ENCODE data around the gene ANKDD1B. TPM values are rescaled to one million over a fixed set of nuclear protein-coding genes. Genes with fewer than 3 reads are reported as not detected.

ANKDD1B gene
- total and polyA plus RNA-seq, 9 of the 15 experiments (the other 6 are each of a cell fraction or from before 2014, with no cell fraction given): 0.04 to 0.29 (median 0.18) TPM; not detected in 1

- no peak for DNase-seq (ENCODE audit: extremely low read depth in 1 of 4, low spot score in 3 of 4)
- FAIRE-seq: no peak
- POLR2A ChIA-PET: interaction anchor here (0.9 to 1.0 kb wide), 2 partner anchors 9 to 14 kb away, joined by 3 to 4 read pairs; no protein-coding TSS in a partner anchor
- intact Hi-C loops (cut with micrococcal nuclease): no loop called here
- Histone ChIP-seq H3K4me2 (ENCODE audit: insufficient read depth, low read length) (no peak overlapping the region), H3K27me3 (ENCODE audit: control insufficient read depth in 2 of 2, insufficient read depth in 2 of 2, low read length in 2 of 2) (no peaks in the 10 kb centered on the region), H3K79me2 (ENCODE audit: control insufficient read depth, insufficient read depth, low read length) (no peaks in the 10 kb centered on the region), H4K20me1 (replicated peaks; ENCODE audit: control insufficient read depth, insufficient read depth, low read length) (no peaks in the 10 kb centered on the region), H3K4me1 (replicated peaks in 1 of 2; ENCODE audit: control insufficient read depth in 2 of 2, insufficient read depth in 2 of 2, low read length in 2 of 2) (no peaks in the 10 kb centered on the region), H3K9me1 (ENCODE audit: control insufficient read depth, insufficient read depth, low read length) (no peaks in the 10 kb centered on the region), H3K9ac (ENCODE audit: insufficient read depth in 1 of 2, low read depth in 2 of 2, low read length in 2 of 2) (no peak overlapping the region), H3K27ac (ENCODE audit: extremely low read depth, low read depth, low read length) (no peak overlapping the region), H2AFZ (ENCODE audit: low read depth, low read length) (no peak overlapping the region), H3K4me3 (no peak overlapping the region), H3K36me3 (ENCODE audit: control insufficient read depth, insufficient read depth, low read length) (no peaks in the 10 kb centered on the region), H3K9me3 (replicated peaks; ENCODE audit: control insufficient read depth, insufficient read depth, low read depth, low read length) (no peaks in the 10 kb centered on the region)
- TF ChIP-seq ETS1 (conservative IDR thresholded peaks at IDR 0.05; ENCODE audit: control insufficient read depth, low read depth, low read length) (no peak), TCF15 (CRISPR knock-in tag; IDR thresholded peaks at IDR 0.05) (no peak), CBX1 (IDR thresholded peaks at IDR 0.05; ENCODE audit: low read depth) (no peak), CHCHD3 (CRISPR knock-in tag; IDR thresholded peaks at IDR 0.05) (no peak), HNRNPL (IDR thresholded peaks at IDR 0.05; ENCODE audit: low read depth, low read length) (no peak), NONO (IDR thresholded peaks at IDR 0.05; ENCODE audit: low read depth in 2 of 2, low read length in 1 of 2) (no peak), SPI1 (IDR thresholded peaks at IDR 0.05; ENCODE audit: borderline replicate concordance, low read depth, low read length) (no peak), ZNF551 (CRISPR knock-in tag; IDR thresholded peaks at IDR 0.05) (no peak), E2F3 (CRISPR knock-in tag; IDR thresholded peaks at IDR 0.05) (no peak), GATAD2B (IDR thresholded peaks at IDR 0.05; ENCODE audit: borderline replicate concordance) (no peak), RFX1 (IDR thresholded peaks at IDR 0.05) (no peak), BRCA1 (IDR thresholded peaks at IDR 0.05) (no peak), BRCA1 (CRISPR knock-in tag; IDR thresholded peaks at IDR 0.05) (no peak), ZKSCAN1 (IDR thresholded peaks at IDR 0.05; ENCODE audit: low read depth, low read length) (no peak)
- in situ Hi-C loops (cut with MboI): no loop called here
- 15% methylated on average over 2 of the region's 2 CpGs for WGBS (ENCODE audit: insufficient coverage, low coverage, missing lambda C conversion rate)
- ATAC-seq: no peak
- BruUV-seq (replicated peaks): no TSS peak
- CTCF ChIA-PET (ENCODE audit: low intra/inter-chr PET ratio): no interaction called here
Measured at GRCh38 chr5:75630875-75631274, 19.6 kb downstream of the ANKDD1B start.

All from K562 (cell line).